Pancreas (tissue), 10 donors: ENCODE data around the gene MDP1. TPM values are rescaled to one million over a fixed set of nuclear protein-coding genes. Genes with fewer than 3 reads are reported as not detected.

Experiments
- ATAC-seq, 4 donors: fragments of 200-7000 bp; cut with Tn5 transposase; one replicate each; pipeline versions ENCODE4 v1.8.0 to v1.9.1; 2020; ENCODE audit warnings: mild to moderate bottlenecking in 4 of 4, moderate library complexity in 4 of 4
- DNase-seq, 6 donors: peaks; one replicate each; pipeline ENCODE4 v3.0.0-alpha.2; 2020
- FAIRE-seq: peaks from 2 replicates; lab custom pipeline; 2012; peaks lifted over from hg19 to GRCh38; lab: Jason Lieb, UNC
- H3K27ac ChIP-seq, 4 donors: fragments of 200-600 bp; sonication (generic); 1 replicate in 3 of 4; 2 replicates in 1 of 4; pipeline versions ENCODE4 v1.5.0 to v1.8.0; 2020
- H3K27me3 ChIP-seq, 4 donors: fragments of 200-600 bp; one replicate each; pipeline ENCODE4 v1.8.0; 2021
- H3K36me3 ChIP-seq, 3 donors: fragments of 200-600 bp; sonication (generic) in 1 of 3; one replicate each; pipeline versions ENCODE4 v1.5.0 to v1.8.0; 2020 to 2021
- H3K4me1 ChIP-seq, 3 donors: fragments of 200-600 bp; one replicate each; pipeline ENCODE4 v1.8.0; 2021
- H3K4me3 ChIP-seq, 4 donors: fragments of 200-600 bp; sonication (generic) in 2 of 4; one replicate each; pipeline versions ENCODE4 v1.5.0 to v1.8.0; 2020 to 2021
- H3K9me3 ChIP-seq, 4 donors: fragments of 200-600 bp; one replicate each; pipeline ENCODE4 v1.8.0; 2021
- WGBS, 2 donors: extraction: QIAGEN DNeasy Blood & Tissue Kit; methylation state at CpG; one replicate each; pipeline ENCODE4 v1.1.7; 2013; 5-methylcytosine and 5-hydroxymethylcytosine counted together
- intact Hi-C, 3 donors: fragments of 100-400 bp; cut with DNase I; formaldehyde crosslinking; loops; one replicate each; pipeline versions ENCODE4 v1.11.1 to v1.14.2; 2022
- polyA plus RNA-seq, 2 donors: library from polyadenylated mRNA; stranded (reverse); fragments of 200-250 nt; gene quantifications; one replicate each; pipeline ENCODE4 v1.2.3, GENCODE V29; 2013
- total RNA-seq, 6 donors: library from RNA; stranded (reverse); fragmentation: NEBNext Ultra II Directional in 4 of 6; extraction: Animal tissue kit (Norgen Biotek cat#: 25700) in 4 of 6; gene quantifications; one replicate each; pipeline versions ENCODE4 v1.2.1 to v1.2.4, GENCODE V29; 2021 to 2023
- TF ChIP-seq, protein P1 (sequence below), 4 donors: fragments of 200-600 bp; sonication (generic) in 3 of 4; IDR thresholded peaks; one replicate each; pipeline versions ENCODE4 v1.5.0 to v1.8.0; 2021; ENCODE audit warnings: antibody characterized with exemption in 4 of 4
- donor health status: healthy with polysubstance abuse.
- donor health status: DM: no; HTN: no; CAD: no; lungs with moderate emphysema.
- donor health status: DM: no; HTN: no; CAD: no.
- donor health status: control.
- donor health status: control.
- donor health status: Bipolar disorder and iron deficiency.
- donor health status: DM: yes; HTN: yes; CAD: no.
- donor health status: DM: no; HTN: no; CAD: no.
- donor health status: DM: no; HTN: no; CAD: no.
- donor health status: DM: yes; HTN: yes; CAD: no.

Gene MDP1
- total and polyA plus RNA-seq, 8 donors: 7.8 to 31.7 (median 10.3) TPM

DNA sequence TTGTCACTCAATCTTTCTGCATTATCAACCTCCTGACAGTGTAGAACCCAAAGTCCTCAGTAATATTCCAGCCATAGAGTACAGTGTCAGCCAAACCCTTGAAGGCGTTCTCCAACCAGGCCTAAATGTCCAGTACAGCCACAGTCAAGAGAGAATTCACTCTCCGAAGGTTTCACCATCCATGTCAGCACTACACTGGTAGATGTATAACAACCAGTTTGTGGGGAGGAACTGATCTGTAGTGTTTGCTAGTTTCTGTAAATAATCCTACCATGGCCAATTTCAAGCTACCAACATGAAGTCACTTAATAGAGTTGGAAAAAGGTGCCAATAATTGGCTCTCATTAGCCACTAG is 456 bp upstream of the MDP1 start:
- no peak for FAIRE-seq
- 67 to 78% methylated on average over 2 of the region's 2 CpGs for WGBS, 2 donors
- no peak for DNase-seq
- H3K27me3 ChIP-seq: no peaks in the 10 kb centered on the region
- H3K36me3 ChIP-seq: no peaks in the 10 kb centered on the region
- H3K9me3 ChIP-seq: no peaks in the 10 kb centered on the region
- TF ChIP-seq, protein P1, sequence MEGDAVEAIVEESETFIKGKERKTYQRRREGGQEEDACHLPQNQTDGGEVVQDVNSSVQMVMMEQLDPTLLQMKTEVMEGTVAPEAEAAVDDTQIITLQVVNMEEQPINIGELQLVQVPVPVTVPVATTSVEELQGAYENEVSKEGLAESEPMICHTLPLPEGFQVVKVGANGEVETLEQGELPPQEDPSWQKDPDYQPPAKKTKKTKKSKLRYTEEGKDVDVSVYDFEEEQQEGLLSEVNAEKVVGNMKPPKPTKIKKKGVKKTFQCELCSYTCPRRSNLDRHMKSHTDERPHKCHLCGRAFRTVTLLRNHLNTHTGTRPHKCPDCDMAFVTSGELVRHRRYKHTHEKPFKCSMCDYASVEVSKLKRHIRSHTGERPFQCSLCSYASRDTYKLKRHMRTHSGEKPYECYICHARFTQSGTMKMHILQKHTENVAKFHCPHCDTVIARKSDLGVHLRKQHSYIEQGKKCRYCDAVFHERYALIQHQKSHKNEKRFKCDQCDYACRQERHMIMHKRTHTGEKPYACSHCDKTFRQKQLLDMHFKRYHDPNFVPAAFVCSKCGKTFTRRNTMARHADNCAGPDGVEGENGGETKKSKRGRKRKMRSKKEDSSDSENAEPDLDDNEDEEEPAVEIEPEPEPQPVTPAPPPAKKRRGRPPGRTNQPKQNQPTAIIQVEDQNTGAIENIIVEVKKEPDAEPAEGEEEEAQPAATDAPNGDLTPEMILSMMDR (IDR thresholded peaks at IDR 0.05): no peak
- H3K4me1 ChIP-seq: peaks cover 0 to 8% (median 5%) of the 10 kb centered on the region in 3 donors
- no peak for ATAC-seq
- peak overlapping the region; percentile 61 to 89 (median 82) for H3K27ac ChIP-seq
- intact Hi-C loops: no loop called here
- H3K4me3 ChIP-seq: peak overlapping the region in 1 of 4 donors; percentile 67

DNA sequence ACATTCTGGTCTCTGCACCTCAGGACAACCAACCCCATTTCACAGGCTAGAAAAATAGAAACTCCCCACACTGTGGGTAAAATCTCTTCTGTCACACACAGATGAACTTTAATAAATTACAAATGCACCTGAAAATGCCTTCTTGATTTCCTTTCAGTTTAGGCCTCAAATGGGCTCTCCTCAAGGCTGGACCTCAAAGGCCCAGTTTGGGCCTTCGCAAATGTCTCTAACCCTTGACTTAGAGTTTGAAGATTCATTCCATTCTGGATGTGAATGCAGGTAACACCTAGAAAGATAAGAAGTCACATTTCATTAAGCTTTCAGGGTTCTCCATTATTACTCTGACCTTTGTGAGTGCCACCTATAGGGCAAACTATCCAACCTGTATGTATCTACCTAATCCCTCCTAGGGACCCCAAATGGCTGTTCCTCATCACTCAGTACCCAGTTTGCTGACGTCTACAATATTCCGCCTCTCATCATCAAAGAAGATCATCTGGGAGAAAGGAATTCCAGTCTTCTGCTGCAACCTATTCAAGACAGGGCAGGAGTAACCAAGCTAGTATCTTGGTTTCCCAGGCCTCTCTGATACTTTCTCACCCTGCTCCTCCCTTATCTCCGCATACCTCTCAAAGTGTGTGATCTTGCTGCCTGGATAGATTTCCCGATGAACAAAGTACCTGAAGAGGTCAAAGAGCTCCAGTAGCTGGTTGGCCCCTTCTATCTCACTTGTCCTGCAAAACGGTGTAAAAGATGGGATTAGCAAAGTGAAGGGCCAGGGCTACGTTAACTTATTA is 1.8 kb downstream of the MDP1 start:
- TF ChIP-seq, protein P1 (IDR thresholded peaks at IDR 0.05): no peak
- H3K4me3 ChIP-seq: peak overlapping the region in 2 of 4 donors; percentile 73 to 75
- H3K27ac ChIP-seq: peak overlapping the region; percentile 85 to 97 (median 96)
- intact Hi-C loops: no loop called here
- H3K27me3 ChIP-seq: no peaks in the 10 kb centered on the region
- H3K4me1 ChIP-seq: peaks cover 0 to 8% (median 5%) of the 10 kb centered on the region in 3 donors
- peaks cover 0 to 13% (median 0%) of the 10 kb centered on the region in 3 donors for H3K36me3 ChIP-seq
- DNase-seq (no peak), FAIRE-seq (no peak), ATAC-seq (no peak)
- 86% methylated on average over 7 of the region's 7 CpGs for WGBS, 2 donors
- no peaks in the 10 kb centered on the region for H3K9me3 ChIP-seq

DNA sequence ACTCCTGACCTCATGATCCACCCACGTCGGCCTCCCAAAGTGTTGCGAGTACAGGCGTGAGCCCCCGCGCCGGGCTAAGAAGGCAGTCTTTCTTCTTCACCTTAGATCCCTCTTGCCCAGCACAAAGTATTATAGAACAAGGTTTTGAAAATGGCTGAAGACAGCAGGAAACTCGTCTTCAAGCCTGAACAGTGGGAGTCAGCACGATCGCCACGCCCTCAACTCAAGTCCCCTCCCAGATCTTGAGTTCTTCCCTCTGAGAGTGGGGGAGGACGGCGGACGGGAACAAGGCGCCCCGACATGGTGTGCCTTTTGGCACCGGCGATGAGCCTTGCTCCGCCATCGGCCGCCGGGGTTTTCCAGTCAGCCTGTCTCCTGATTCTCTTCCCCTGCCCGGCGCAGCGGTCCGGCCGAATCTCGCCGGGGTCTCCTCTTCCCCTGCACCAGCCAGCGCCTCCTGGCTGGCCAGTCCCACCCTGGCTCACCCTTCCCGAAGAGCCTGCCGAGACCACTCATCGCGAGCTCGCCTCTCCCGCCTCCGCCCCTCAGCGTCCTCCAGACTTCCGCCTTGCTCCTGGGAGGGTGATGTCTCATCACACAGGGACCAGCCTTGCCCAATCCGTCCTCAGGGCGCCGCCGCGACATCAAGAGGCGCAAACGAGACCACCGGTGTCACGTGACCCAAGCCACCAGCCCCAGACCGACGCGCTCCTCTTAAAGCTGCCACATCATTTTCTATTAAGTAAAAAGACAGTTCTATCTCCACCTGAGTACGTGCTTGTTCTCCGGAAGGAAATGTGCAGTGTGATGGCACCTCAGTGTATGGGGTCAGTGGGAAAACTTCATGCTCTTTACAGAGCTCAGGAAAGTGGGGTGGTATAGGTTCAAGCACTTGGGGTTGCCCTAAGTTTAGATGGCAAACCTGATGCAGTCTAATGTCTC is 2.7 kb downstream of the MDP1 start, which contains the start of gene CHMP4A:
TSS of gene CHMP4A (minus strand) at position 565 of the 942 bp plus-strand sequence. CDS start at position 516, 49 bp downstream.
- intact Hi-C loops: no loop called here
- Histone ChIP-seq H3K36me3 (peaks cover 0 to 13% (median 3%) of the 10 kb centered on the region in 3 donors), H3K27ac (peak within 1 kb of the TSS; percentile 85 to 97 (median 96)), H3K27me3 (no peaks in the 10 kb centered on the region), H3K4me1 (peaks cover 0 to 8% (median 5%) of the 10 kb centered on the region in 3 donors), H3K9me3 (no peaks in the 10 kb centered on the region), H3K4me3 (peak within 1 kb of the TSS; percentile 46 to 75 (median 71))
- 3 to 4% methylated on average over 53 of the region's 53 CpGs for WGBS, 2 donors
- FAIRE-seq (no peak), DNase-seq (peak; percentile 91 to 97 (median 92)), ATAC-seq (peak; percentile 82 to 91 (median 86))
- TF ChIP-seq, protein P1 (IDR thresholded peaks at IDR 0.05): no peak

DNA sequence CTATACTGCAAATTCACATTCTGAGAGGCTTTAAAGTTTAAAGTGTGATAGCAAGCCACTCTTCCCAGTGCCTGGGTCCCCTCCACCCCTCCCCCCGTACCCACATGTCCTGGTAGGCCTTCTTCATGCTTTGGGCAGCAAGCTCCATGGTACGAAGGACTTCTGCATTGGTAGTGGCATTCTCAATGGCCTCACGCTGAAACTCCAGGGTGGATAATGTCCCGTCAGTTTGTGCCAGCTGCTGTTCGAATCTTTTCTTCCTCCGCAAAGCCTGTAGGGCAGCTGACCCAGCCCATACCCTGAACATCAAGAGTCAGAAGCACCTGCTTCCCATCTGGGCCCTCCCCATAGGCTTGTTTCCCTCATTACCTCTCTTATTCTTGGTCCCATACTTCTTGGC is 4.6 kb downstream of the MDP1 start:
- H3K27ac ChIP-seq: no peak overlapping the region
- intact Hi-C loops: no loop called here
- 85 to 95% methylated on average over 6 of the region's 6 CpGs for WGBS, 2 donors
- FAIRE-seq (no peak), ATAC-seq (no peak), DNase-seq (no peak)
- no peak overlapping the region for H3K4me3 ChIP-seq
- H3K9me3 ChIP-seq: no peaks in the 10 kb centered on the region
- H3K4me1 ChIP-seq: peaks cover 0 to 8% (median 5%) of the 10 kb centered on the region in 3 donors
- TF ChIP-seq, protein P1 (IDR thresholded peaks at IDR 0.05): no peak
- H3K36me3 ChIP-seq: peaks cover 0 to 13% (median 3%) of the 10 kb centered on the region in 3 donors
- no peaks in the 10 kb centered on the region for H3K27me3 ChIP-seq
